ENCODE data around the gene CCDC192.

- TF ChIP-seq PATZ1 (CRISPR knock-in tag; IDR thresholded peaks at IDR 0.05; ENCODE audit: borderline replicate concordance) (no peak), CSRNP3 (CRISPR knock-in tag; IDR thresholded peaks at IDR 0.05) (no peak), ARNTL (CRISPR knock-in tag; IDR thresholded peaks at IDR 0.05; ENCODE audit: borderline replicate concordance, low read depth) (no peak), ZFP3 (CRISPR knock-in tag; IDR thresholded peaks at IDR 0.05) (no peak), RARB (CRISPR knock-in tag; IDR thresholded peaks at IDR 0.05) (no peak), BACH2 (CRISPR knock-in tag; IDR thresholded peaks at IDR 0.05; ENCODE audit: borderline replicate concordance) (no peak), OSR1 (CRISPR knock-in tag; IDR thresholded peaks at IDR 0.05) (no peak), CREB5 (CRISPR knock-in tag; IDR thresholded peaks at IDR 0.05; ENCODE audit: low read depth) (no peak)
Observed at GRCh38 chr5:127774221-127774620, 71.0 kb downstream of the CCDC192 start.

Data from SK-N-SH treated with all-trans-retinoic acid at 6 μM for 48 hours (cell line).